ENCODE results near the gene SRI. TPM values are rescaled to one million over a fixed set of nuclear protein-coding genes. Genes with fewer than 3 reads are reported as not detected.

The SRI gene, protein sequence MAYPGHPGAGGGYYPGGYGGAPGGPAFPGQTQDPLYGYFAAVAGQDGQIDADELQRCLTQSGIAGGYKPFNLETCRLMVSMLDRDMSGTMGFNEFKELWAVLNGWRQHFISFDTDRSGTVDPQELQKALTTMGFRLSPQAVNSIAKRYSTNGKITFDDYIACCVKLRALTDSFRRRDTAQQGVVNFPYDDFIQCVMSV
- 80.1 and 142 TPM in 2 replicates for total RNA-seq

DNA sequence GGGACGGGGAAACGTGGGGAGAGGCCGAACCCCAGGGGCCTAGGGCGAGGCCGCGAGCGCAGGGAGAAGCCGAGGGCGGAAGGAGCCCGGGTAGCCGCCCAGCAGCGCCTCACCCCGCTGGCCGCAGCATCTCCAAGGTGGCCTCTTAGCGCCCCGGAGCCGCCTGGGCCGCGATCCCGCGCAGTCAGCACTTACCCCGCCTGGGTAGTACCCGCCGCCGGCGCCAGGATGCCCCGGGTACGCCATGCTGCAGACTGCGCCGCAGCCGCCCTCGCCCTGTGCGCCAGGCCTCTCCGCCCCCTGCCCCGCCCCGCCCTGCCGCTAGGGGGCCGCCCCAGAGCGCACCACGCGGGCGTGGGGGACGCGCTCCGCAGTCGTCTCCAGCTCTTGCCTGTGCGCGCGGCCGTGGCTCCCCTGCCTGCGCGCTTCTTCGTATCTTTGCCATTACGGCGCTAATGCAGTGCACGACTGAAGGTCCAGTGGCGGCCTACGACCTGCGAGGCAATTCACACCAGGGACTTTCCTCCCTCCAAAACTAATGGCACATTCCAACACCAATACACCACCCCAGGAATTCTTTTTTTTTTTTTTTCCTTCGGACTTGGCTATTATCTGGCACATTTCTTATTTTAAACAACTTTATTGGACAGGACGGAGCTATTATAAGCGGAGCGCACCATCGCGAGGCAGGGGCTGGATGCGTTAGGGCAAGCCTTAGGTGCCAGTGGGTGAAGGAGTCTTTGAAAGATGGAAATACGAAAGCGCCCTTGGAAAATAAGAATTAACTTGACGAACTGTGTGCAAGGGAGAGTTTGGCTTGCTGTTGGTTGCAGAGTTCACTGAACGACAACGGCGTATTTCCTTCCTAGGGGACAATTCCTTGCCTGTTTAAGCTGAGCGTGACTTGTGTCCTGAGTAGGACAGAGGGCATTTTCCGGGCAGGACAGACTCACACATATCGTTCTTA is at the start of gene SRI:
Gene SRI, minus strand, starts transcription at position 258 of the 967 bp plus-strand sequence. Its CDS starts 12 bp downstream, at position 246.

Other genes starting within 250 kb of the SRI start
- gene STEAP4, start 86.9 kb upstream of the SRI start, total RNA-seq, result 2.1 and 5.1 TPM in 2 replicates

Data from tracheal epithelial cell (primary cell).